Myocyte (in vitro differentiated cells): ENCODE data around the gene FHOD1. TPM values are rescaled to one million over a fixed set of nuclear protein-coding genes. Genes with fewer than 3 reads are reported as not detected.

Experiments
- DNase-seq: peaks from one replicate; pipeline ENCODE4 v3.0.0-alpha.2; 2012; ENCODE audit warnings: low read depth
- total RNA-seq: library from RNA; depleted of rRNA; stranded (reverse); fragments of >200 nt; gene quantifications from 2 replicates; pipeline ENCODE4 v1.2.3, GENCODE V29; 2014

Gene FHOD1
- total RNA-seq, 1 donor from 2014 or later, result 28.5 TPM

- DNase-seq, result no peak
Observed at GRCh38 chr16:67250045-67250327, 2.7 kb upstream of the FHOD1 start.

- DNase-seq, result no peak
Observed at GRCh38 chr16:67249178-67250044, 2.1 kb upstream of the FHOD1 start.

- no peak for DNase-seq
Observed at GRCh38 chr16:67248401-67249177, 1.3 kb upstream of the FHOD1 start, which contains the start of gene SLC9A5. Gene SLC9A5 (plus strand): TSS chr16:67248979. CDS start chr16:67249015, 36 bp downstream.

GRCh38 chr16:67248073-67248400 lies 756 bp upstream of the FHOD1 start:
- no peak for DNase-seq

GRCh38 chr16:67246756-67247191 lies 507 bp downstream of the FHOD1 start:
- no peak for DNase-seq

- DNase-seq, result peak; percentile 87
Observed at GRCh38 chr16:67246081-67246755, 1.1 kb downstream of the FHOD1 start.

- DNase-seq, result no peak
Observed at GRCh38 chr16:67245674-67246080, 1.6 kb downstream of the FHOD1 start.

GRCh38 chr16:67245186-67245585 lies 2.1 kb downstream of the FHOD1 start:
- DNase-seq, result no peak

GRCh38 chr16:67244387-67245185 lies 2.7 kb downstream of the FHOD1 start:
- peak; percentile 98 for DNase-seq

- no peak for DNase-seq
Observed at GRCh38 chr16:67243481-67243880, 3.8 kb downstream of the FHOD1 start.

- no peak for DNase-seq
Observed at GRCh38 chr16:67242138-67242730, 5.0 kb downstream of the FHOD1 start.

- DNase-seq, result peak; percentile 92
Observed at GRCh38 chr16:67241008-67241900, 6.0 kb downstream of the FHOD1 start.

- no peak for DNase-seq
Observed at GRCh38 chr16:67240506-67240905, 6.8 kb downstream of the FHOD1 start.

- no peak for DNase-seq
Observed at GRCh38 chr16:67238806-67239470, 8.3 kb downstream of the FHOD1 start.

GRCh38 chr16:67238278-67238575 lies 9.1 kb downstream of the FHOD1 start:
- no peak for DNase-seq

- DNase-seq, result no peak
Observed at GRCh38 chr16:67237396-67238277, 9.6 kb downstream of the FHOD1 start.

- DNase-seq, result no peak
Observed at GRCh38 chr16:67236563-67237395, 10.5 kb downstream of the FHOD1 start.
